MV-4-11 (cell line): ENCODE data around the gene UACA.
A peak's percentile ranks its signal among the peaks of the same experiment; 100 is the strongest.

Experiments used
- DNase-seq: peaks from one replicate; lab custom pipeline; 2025; lab: John Stamatoyannopoulos, UW

The UACA gene

DNA sequence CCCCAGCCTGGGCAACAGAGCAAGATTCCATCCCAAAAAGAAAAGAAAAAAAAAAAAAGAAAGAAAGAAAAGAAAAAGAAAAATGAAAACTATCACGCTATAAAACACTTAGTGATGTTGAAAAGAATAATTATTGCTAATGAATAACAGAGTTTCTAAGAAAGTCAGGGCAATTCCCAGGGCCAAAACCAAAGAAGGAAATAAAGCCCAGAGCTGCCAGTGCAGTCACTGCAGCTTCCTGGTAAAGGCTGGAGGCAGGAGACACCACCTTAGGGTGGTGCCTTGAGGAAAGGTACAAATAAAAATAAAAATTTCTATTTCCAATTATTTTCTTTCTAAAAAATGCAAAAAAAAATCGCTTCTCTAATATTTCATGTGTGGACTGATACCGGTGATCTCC, 19.7 kb upstream of the UACA start:
- no peak for DNase-seq

DNA sequence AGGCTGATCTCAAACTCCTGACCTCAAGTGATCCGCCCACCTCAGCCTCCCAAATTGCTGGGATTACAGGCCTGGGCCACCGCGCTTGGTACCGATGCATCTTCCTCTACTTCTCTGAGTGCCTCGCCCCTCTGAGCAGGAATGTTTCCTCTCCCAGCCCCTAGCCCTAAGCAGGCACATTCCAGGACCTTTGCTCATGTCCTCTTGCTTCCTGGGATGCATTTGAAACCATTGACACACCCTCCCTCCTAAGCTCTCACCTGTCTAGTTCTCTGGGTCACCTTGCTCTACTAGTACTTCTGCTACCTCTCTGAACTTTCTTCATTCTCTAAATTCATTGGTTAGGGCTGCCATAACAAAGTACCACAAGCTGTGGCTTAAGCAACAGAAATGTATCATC, 17.9 kb upstream of the UACA start:
- DNase-seq: no peak

DNA sequence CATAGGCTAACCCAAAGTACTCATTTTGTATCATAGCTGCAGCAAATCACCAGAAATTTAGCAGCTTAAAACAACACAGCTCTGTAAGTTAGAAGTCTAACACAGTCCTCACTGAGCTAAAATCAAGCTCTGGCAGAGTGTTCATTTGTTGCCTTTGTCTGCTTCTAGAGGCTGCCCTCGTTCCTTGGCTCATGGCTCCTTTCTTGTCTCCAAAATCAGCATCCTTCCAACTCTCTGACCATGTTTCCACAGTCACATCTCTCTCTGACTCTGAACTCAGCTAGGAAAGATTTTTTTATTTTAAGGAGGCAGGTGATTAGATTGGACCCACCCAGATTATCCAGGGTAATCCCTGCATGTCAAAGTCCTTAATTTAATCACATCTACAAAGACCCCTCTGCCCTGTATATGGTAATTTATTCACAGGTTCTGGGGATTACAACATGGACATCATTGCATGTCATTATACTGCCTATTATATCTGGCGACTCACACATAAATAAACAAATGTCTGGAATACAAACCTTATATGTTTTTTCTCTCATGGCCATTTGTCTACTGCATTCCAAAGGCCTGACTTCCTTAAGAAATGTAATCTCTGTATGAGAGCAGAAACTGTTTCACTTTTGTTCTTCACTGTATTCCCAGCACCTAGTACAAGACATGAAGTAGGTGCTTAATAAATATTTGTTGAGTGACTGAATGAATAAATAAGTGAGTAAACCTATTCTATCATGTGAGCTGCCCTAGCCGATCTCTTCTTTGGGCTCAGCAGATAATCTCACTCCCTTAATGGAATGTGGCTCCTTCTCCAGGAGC, 15.1 kb upstream of the UACA start:
- no peak for DNase-seq

DNA sequence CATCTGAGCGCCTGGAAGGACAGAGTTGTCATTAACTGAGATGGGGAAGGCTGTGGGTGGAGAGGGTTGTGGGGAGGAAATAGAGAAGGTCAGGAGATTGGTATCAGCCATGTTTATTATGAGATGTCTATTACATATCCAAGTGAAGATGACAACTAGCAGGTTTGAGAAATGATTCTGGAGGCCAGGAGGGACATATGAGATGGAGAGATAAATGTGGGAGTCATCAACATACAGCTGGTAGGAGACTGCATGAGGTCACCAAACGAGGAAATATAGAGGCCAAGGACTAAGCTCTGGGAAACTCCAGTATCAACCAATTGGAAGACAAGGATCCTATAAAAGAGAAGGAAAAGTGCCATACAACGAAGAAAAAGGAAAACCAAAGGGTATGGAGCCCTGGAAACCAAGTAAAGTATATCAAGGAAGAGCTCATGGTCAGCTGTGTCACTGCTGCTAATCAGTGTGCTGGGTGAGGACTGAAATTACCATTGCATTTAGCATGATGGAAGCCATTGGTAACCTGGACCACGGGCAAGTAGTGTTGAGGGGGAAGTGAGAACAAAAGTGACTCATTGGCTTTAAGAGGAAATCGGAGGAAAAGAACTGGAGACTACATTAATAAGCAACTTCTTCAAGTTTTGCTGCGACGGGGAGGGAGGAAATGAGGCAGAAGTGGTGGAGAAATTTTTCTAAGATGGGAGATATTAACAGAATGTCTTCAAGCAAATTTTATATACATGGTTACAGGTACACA, 14.0 kb upstream of the UACA start:
- peak; percentile 88 for DNase-seq

DNA sequence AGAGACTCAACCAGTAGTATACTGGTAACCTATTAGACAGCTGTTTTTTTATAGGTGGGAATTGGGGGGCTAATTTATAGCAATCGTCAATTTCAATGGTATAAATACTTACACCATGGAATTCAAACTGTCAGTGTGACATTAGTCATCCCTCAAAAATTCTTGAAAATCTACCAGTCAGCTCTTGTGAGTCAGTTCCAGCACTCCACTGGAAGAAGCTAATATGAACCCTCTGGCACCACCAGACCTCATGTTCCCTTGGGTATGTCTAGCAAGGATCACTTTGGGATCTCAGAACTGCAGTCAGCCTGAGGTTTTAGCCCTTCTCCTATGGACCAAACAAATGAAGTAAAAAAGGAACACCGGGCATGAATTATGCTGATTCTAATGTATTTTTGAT, 11.8 kb upstream of the UACA start:
- DNase-seq: no peak

DNA sequence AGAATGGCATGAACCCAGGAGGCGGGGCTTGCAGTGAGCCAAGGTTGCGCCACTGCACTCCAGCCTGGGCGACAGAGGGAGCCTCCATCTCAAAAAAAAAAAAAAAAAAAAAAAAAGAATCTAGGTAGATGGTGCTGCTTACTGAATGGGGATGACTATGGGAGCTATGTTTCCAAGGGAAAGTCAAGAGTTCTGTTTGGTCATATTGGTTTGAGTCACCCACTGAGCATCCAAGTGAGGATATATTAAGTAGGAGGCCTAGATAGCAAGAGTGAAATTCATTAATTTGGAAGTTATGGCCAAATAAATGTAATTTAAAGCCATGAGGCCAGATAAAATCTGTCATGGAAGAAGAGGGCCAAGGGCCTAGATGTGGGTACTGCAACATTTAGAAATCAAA, 9.0 kb upstream of the UACA start:
- no peak for DNase-seq

DNA sequence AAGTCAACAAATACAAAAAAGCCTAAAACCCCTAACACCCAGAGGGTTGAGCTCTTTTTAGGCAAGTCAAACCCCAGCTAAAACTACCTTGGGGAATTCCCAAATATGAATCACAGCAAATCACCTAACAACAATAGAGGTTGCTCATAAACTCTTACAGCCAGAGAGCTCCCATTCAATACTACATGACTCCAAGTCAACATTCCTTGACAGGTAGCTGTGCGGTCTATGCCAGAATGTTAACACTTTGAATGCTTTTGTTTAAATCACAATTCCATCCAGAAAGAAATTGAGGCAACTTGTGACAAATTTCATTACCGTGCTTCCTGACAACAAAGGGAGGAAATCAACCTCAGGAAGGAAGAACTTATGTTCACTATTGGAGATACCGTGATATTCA, 7.5 kb upstream of the UACA start:
- no peak for DNase-seq

DNA sequence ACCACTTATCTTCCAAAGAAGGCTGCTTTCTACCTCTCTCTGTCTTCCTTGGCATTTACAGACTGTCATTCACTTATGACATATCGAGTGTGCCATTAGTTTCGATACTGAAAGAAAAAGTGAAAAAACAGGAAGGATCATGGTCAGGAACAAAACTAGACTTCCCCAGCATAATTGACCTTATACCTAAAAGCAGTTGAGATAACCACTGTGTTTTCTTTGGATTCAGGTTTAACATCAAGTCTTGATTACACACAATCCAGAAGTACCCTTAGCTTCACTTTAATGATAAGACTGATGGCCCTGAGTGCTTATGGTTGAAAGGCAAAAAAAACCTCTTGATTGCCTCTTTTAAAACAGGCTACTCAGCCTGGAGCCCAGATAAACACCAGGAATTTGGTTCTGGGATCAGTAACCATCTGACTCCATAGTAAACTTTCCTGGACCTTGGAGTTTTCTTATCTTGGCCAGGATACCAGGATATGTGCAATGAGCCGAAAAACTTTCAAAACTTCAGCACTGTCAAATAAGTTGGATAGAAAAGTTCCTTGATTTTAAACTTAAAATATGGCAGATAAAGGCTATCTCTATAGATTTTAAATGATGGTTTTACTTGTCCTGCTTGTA, 5.0 kb upstream of the UACA start:
- peak; percentile 68 for DNase-seq

DNA sequence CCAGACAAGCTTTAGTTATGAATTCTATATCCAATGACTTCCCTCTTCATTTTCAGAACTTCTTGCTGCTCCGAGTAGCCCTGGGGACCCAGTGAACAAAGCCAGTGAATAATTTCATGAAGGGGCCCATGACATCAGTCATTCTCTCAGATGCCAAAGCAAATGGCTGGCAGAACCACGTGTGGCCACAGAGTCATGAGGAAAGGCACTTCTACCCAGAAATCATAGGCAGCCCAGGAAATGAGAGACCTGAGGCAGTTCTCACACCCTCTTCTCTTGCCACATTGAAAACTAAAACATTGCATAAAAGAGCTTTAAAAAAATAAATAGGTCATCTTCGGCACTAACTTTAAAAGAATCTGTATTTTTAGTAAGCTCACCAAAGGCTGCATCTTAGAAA, 4.3 kb upstream of the UACA start:
- peak; percentile 40 for DNase-seq

DNA sequence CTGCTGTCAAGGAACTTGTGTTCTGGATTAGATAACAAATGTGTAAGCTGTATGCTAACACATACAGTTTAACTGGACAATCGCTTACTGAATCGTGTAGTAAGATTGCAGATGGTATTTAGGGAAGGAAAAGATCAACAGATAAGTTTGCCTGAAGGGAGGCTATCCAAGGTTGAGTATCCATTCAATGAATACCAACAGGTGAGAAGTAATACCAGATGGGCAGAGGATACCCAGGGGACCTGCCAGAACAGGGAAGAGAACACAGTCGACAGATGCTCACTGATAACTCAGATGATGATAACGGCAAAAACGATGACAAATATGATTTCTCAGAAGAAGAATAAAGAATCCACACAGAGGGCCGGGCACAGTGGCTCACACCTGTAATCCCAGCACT, 3.2 kb upstream of the UACA start:
- no peak for DNase-seq

DNA sequence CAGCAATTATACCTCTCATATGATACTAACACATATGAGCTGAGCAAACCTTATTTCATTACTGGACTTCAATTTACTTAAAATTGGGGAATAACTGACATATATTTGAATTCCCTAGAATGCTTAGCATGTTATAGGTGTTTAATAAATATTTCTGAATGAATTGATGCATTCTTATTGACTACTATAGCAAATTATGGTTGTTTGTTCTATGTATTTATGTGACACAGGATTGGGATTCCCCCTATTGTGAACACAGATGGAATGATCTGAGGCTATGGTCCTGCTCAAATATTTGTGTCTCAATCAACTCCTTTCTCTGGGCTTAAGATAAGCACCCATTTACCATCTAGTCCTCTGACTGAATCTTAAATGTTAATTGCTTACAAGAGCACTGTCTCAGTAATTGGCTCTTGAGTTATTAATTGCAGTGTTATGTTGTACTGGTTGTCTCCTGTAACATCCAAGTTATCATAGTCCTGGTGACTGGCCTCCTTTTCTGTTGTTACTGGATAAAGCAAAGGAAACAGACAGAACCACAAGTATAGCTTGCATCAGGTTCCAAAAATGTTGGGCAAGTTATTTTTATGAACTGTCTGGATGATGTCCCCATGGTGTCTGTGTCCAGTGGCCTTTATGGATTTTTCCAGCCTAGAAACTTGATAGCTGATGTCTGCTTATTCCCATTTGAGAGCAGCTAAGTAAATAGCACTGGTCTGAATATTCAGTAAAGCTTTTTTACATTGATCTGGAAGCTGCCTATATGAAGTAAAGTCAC, 2.3 kb upstream of the UACA start:
- no peak for DNase-seq

DNA sequence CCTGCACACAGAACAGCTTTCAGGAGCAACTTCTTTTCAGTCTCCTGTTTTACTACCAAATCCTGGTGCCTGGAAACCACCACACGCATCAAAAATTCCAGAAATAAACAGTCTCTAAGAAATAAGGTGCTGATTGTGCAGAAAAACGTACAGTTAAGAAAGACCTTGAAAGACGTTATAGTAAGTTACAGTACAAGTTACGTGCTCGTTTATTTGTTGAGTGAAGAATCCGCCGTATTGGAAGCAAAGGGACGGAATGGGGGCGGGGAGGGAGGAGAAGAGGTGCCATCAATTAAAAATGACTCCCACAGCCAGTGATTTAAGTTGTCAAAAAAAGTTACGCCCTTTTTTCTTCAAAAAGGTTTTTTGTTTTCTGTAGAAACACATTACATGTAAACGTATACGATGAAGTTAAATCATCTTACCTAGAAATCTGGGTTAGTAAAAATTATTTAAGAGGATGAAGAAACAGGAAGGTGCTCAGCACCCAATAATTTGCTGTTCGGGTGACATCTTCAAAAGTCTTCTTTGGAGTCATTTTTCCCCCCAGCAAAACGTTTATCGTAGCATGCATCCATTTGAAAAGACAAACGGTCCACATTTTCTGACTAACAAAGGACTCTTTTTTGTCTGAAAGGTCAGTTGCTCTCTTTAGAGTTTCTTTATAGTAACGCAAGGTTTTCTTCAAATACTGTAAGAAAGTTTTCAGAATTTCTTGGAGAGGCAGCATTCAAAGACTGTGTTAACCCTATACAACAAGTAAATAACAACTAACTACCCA, 782 bp upstream of the UACA start:
- DNase-seq: no peak

DNA sequence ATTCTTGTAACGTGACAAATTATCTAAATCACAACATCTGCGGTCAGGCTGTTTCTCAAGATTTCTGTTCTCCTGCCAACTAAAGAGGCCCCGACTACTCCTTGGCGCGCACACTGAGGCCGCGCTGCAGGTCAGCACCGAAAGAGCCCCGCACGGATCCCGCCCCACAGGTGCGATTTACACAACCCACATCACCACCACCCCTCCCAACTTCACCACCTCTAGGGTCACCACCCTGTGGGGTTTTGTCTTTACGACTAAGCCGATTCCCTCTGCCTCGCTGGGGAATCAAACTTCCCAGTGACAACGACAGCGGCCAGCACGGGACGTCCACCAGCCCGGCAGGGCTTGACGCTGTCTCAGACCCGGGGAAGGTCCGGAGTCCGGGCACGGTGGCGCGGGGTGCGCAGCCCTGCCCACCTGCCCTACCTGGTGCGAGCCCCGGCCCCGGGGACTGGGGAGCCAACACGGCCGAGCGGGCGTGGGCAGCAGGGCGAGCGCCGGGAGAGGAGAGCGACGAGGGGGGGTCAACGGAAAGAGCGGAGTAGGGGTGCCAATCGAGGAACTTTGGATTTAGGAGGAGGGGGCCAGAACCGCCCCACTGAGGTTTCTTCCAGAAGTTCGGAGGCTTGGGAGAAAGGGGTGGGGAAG, 764 bp downstream of the UACA start:
- DNase-seq: no peak

DNA sequence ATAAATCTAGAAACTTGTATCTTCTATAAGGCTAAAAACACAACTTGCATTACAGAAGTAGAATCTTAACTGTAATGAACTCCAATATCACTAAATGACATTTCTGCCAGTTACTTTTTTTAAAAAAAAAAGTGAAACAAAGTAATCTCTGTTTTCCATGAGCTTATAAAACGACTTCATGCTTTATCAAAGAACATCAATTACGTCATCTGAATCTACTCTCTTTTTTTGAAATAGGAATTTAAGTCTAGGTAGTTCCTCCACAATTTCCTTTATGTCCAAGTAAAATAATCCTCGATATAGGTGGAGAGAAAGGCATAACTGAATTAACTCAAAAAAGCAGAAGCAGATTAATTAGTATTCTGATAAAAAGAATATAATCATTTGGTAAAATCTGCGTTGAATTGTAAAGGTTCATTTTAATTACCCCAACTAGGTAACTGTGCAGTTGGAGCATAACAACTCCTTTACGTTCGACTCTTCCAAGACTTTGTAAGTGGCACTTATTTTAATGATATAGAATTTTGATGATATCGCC, 1.4 kb downstream of the UACA start:
- DNase-seq: no peak

DNA sequence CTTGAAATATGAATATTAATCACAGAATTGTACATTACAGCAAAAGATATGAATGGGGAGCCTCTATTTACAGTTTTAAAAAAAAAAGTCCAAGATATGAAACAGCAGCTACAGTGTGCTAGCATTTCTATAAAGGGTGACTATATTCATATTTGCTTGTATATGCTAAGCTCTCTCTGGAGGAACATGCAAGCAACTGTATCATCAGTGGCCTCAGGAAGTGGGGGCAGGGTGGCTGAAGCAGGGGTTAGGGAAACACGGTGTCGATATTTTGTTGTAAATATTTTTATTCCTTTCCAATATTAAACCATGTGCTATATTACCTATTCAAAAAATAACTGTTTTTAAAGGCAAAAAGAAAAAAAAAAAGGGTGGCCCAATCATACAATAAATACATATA, 2.3 kb downstream of the UACA start:
- DNase-seq: no peak

DNA sequence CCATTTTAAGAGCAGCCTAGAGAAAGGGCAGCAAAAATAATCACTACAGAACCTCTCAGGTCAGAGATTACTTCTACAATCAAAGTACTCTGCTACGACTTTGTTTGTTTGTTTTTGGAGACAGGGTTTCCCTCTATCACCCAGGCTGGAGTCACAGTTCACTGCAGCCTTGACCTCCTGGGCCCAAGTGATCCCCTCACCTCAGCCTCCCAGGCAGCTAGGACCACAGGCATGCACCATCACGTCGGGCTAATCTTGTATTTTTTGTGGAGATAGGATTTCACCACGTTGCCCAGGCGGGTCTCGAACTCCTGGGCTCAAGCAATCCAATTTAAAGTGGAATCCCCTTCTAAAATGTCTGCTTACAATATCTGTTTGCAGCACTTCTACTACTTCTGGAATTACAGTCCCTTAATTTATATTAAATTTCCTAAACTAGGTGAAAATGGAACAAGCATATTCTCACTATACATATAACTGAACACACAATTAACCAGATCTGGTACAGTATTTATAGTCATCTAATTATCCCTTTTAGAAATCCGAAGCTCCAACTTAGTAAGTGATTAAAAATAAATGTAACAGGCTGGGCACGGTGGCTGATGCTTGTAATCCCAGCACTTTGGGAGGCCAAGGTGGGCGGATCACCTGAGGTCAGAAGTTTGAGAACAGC, 4.4 kb downstream of the UACA start:
- DNase-seq: no peak

DNA sequence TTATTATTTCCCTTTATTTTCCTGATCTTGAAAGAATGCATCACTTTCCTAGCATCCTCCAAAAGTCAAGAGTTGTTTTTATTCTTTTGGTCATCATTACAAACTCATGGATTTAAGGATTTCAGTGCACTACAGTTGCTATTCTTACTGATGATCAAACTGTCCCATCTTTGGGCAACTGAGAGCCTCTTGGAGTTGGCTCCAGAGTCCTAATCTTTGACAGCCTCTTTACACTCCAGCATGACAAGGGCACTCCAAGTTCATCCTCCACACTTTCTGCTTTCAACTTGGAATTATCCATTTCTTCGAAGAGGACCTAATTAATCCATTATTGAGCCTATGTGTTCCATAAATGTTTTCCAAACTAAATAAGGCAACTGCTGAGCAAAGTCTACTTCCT, 5.7 kb downstream of the UACA start:
- no peak for DNase-seq

DNA sequence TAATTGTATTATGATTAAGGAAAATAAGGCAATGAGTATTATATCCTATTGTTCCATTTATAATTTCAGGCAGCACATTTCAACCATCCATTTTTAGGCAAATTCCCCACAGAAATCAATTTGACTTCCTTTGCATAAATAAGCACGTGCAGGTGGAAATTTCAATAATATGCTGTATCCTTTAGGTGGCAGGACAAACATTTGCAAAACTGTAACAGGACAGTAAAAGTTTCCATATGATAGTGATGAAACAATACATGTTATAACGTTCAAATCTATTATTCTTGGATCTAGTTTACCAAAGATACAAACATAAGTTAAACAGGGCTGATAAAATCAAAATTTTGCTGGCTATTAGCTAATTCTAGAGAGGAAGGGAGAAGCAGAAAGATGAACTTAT, 8.5 kb downstream of the UACA start:
- DNase-seq: no peak

DNA sequence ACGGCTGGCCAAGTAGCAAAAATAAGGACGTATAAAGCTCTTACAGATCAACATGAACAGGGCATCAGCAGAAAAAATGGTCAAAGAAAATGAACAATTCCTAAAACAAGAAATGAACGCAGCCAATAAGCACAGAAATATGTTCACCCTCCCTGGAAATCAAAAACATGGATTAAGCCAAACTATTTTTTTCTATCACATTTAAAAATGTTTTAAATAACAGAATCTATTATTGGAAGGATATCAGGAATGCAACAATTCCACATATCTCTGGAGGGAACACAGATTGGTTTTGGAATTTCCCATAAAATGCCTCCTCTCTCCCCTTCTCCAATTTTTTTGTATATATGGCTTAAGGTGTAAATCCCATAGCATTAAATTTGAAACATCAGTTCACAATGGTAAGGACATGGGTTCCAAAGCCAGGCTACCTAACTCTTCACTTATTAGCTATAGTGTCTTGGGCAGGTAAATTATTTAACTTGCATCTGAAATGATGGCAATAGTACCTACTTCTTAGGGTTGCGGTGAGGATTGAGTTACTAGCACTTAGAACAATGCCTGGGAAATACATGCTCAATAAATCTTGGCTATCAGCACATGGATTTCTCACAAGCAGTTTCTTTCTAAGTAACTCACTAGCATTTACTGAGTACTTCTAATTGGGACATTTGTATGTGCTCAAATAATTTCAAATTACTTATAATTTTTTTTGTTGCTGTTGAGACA, 10.1 kb downstream of the UACA start:
- no peak for DNase-seq
